HepG2 (cell line): ENCODE data around the gene RPH3AL.

ENCODE experiments used
- ATF1 ChIP-seq: IDR thresholded peaks from 2 replicates; pipeline ENCODE4 v1.6.1; 2016; ENCODE audit warnings: mild to moderate bottlenecking, control low read depth
- HDAC6 ChIP-seq: fragments of 200-600 bp; sonication (generic); IDR thresholded peaks from 2 replicates; pipeline ENCODE4 v1.7.0; 2017; ENCODE audit warnings: mild to moderate bottlenecking, antibody characterized with exemption, low read length, low read depth
- ISX ChIP-seq: sonication (generic); formaldehyde crosslinking; conservative IDR thresholded peaks from 2 replicates; pipeline ENCODE4 v1.5.0; 2020; ENCODE audit warnings: missing genetic modification reagents
- MYC ChIP-seq: sonication (generic); formaldehyde crosslinking; IDR thresholded peaks from 2 replicates; pipeline ENCODE4 v1.9.0; 2021; ENCODE audit warnings: missing genetic modification reagents, borderline replicate concordance
- POLR2A ChIP-seq, 2 experiments: IDR thresholded peaks; 2 replicates each; pipeline ENCODE4 v1.6.1; 2011; ENCODE audit warnings: low read depth in 2 of 2, low read length in 2 of 2, mild to moderate bottlenecking in 1 of 2, moderate library complexity in 1 of 2; ENCODE audit not compliant: insufficient read depth in 1 of 2
- RFX5 ChIP-seq: IDR thresholded peaks from 2 replicates; pipeline ENCODE4 v1.6.1; 2011; ENCODE audit warnings: low read depth, low read length, improper control_type of control experiment
- SMAD1 ChIP-seq: sonication (generic); formaldehyde crosslinking; IDR thresholded peaks from 2 replicates; pipeline ENCODE4 v1.4.0; 2020; ENCODE audit warnings: missing genetic modification reagents, low read depth, mild to moderate bottlenecking, borderline replicate concordance
- TARDBP ChIP-seq: sonication (generic); formaldehyde crosslinking; IDR thresholded peaks from 2 replicates; pipeline ENCODE4 v1.8.0; 2022; ENCODE audit warnings: mild to moderate bottlenecking, missing genetic modification reagents
- U2AF1 ChIP-seq: fragments of 200-400 bp; formaldehyde crosslinking; optimal IDR thresholded peaks from 2 replicates; pipeline ENCODE3; 2017; ENCODE audit warnings: mild to moderate bottlenecking, low read depth, low read length
- TF ChIP-seq, protein P1 (sequence below): sonication (generic); formaldehyde crosslinking; IDR thresholded peaks from 2 replicates; pipeline ENCODE4 v1.5.0; 2020; ENCODE audit warnings: mild to moderate bottlenecking, missing genetic modification reagents, moderate library complexity
- TF ChIP-seq, protein P2 (sequence below): sonication (generic); formaldehyde crosslinking; IDR thresholded peaks from 2 replicates; pipeline ENCODE4 v1.4.0; 2020; ENCODE audit warnings: mild to moderate bottlenecking, missing genetic modification reagents

DNA sequence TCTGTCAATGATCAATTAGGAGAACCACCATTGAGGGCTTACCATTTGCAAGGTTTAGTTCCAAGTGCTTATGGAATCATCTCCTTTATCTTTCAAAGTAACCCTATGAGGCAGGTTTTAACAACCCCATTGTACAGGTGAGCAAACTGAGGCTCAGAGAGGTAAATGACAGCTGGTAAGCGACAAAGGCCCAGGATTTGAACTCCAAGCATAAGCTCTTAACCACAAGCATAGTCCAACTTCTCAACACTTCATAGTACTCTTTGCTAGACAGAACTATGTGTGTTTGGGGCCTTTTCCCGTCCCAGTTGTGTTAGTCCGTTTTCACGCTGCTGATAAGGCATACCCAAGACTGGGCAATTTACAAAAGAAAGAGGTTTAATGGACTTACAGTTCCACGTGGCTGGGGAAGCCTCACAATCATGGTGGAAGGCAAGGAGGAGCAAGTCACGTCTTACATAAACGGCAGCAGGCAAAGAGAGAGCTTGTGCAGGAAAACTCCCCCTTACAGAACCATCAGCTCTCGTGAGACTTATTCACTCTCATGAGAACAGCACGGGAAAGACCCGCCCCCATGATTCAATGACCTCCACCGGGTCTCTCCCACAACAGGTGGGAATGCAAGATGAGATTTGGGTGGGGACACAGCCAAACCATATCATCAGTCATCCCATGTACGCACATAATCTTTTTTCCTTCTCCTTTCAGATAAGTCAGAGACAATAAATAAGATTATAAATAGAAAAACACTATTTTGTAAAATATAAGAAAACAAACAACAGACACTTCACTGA, 6.4 kb downstream of the RPH3AL start:
- TF ChIP-seq SMAD1 (no peak), ISX (CRISPR knock-in tag) (no peak), RFX5 (no peak), ATF1 (CRISPR knock-in tag) (no peak), HDAC6 (no peak), MYC (CRISPR knock-in tag) (no peak), TARDBP (CRISPR knock-in tag) (no peak), POLR2A (IDR thresholded peaks at IDR 0.05; ENCODE audit: insufficient read depth in 1 of 2, low read depth in 2 of 2, low read length in 2 of 2) (no peak), U2AF1 (no peak)
- TF ChIP-seq, protein P1, sequence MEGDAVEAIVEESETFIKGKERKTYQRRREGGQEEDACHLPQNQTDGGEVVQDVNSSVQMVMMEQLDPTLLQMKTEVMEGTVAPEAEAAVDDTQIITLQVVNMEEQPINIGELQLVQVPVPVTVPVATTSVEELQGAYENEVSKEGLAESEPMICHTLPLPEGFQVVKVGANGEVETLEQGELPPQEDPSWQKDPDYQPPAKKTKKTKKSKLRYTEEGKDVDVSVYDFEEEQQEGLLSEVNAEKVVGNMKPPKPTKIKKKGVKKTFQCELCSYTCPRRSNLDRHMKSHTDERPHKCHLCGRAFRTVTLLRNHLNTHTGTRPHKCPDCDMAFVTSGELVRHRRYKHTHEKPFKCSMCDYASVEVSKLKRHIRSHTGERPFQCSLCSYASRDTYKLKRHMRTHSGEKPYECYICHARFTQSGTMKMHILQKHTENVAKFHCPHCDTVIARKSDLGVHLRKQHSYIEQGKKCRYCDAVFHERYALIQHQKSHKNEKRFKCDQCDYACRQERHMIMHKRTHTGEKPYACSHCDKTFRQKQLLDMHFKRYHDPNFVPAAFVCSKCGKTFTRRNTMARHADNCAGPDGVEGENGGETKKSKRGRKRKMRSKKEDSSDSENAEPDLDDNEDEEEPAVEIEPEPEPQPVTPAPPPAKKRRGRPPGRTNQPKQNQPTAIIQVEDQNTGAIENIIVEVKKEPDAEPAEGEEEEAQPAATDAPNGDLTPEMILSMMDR (CRISPR knock-in tag), result no peak
- TF ChIP-seq, protein P2, sequence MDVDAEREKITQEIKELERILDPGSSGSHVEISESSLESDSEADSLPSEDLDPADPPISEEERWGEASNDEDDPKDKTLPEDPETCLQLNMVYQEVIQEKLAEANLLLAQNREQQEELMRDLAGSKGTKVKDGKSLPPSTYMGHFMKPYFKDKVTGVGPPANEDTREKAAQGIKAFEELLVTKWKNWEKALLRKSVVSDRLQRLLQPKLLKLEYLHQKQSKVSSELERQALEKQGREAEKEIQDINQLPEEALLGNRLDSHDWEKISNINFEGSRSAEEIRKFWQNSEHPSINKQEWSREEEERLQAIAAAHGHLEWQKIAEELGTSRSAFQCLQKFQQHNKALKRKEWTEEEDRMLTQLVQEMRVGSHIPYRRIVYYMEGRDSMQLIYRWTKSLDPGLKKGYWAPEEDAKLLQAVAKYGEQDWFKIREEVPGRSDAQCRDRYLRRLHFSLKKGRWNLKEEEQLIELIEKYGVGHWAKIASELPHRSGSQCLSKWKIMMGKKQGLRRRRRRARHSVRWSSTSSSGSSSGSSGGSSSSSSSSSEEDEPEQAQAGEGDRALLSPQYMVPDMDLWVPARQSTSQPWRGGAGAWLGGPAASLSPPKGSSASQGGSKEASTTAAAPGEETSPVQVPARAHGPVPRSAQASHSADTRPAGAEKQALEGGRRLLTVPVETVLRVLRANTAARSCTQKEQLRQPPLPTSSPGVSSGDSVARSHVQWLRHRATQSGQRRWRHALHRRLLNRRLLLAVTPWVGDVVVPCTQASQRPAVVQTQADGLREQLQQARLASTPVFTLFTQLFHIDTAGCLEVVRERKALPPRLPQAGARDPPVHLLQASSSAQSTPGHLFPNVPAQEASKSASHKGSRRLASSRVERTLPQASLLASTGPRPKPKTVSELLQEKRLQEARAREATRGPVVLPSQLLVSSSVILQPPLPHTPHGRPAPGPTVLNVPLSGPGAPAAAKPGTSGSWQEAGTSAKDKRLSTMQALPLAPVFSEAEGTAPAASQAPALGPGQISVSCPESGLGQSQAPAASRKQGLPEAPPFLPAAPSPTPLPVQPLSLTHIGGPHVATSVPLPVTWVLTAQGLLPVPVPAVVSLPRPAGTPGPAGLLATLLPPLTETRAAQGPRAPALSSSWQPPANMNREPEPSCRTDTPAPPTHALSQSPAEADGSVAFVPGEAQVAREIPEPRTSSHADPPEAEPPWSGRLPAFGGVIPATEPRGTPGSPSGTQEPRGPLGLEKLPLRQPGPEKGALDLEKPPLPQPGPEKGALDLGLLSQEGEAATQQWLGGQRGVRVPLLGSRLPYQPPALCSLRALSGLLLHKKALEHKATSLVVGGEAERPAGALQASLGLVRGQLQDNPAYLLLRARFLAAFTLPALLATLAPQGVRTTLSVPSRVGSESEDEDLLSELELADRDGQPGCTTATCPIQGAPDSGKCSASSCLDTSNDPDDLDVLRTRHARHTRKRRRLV (CRISPR knock-in tag), result no peak
